Measurements from ENCODE around the gene MED12L. TPM values are rescaled to one million over a fixed set of nuclear protein-coding genes. Genes with fewer than 3 reads are reported as not detected.

The MED12L gene
- total RNA-seq, 2 donors from 2014 or later = 3.3 to 6.4 TPM

Other genes starting within 250 kb of the MED12L start
- not detected for gene MINDY4B, start 180.2 kb upstream of the MED12L start, total RNA-seq
- gene CLRN1, start 112.9 kb upstream of the MED12L start, total RNA-seq = not detected
- gene GPR171, start 117.6 kb downstream of the MED12L start, total RNA-seq = 100 to 1,000 TPM; 108 to 131 TPM
- 1 to 10 TPM in 1 of 2 donors, under 1 TPM in 1; 0.90 to 1.3 TPM for gene P2RY14, start 192.9 kb downstream of the MED12L start, total RNA-seq
- gene GPR87, start 231.2 kb downstream of the MED12L start, total RNA-seq = 1 to 10 TPM; 3.2 to 5.0 TPM
- not detected for gene P2RY13, start 243.9 kb downstream of the MED12L start, total RNA-seq

All from activated T-helper 17 cell treated with anti-CD3 and anti-CD28 coated beads, Interleukin-2, amount 50 U/mL, for 72 hours (primary cell).